Mesothelial cell of epicardium (in vitro differentiated cells): ENCODE data around the gene CCL15. TPM values are rescaled to one million over a fixed set of nuclear protein-coding genes. Genes with fewer than 3 reads are reported as not detected.
"Not testable (repeated sequence)": the region's sequence is repeated elsewhere in the genome, so short reads cannot be mapped to it uniquely, and the experiment has no call there.

Experiments
- DNase-seq, 2 experiments: peaks; one replicate each; pipeline ENCODE4 v3.0.0; 2021; ENCODE audit warnings: low spot score in 2 of 2; ENCODE audit not compliant: unreplicated experiment in 2 of 2
- H3K27ac Mint-ChIP-seq: 2 replicates; pipeline ENCODE4 v1.8.0; 2021; ENCODE audit warnings: mixed read lengths
- H3K27me3 Mint-ChIP-seq: 2 replicates; pipeline ENCODE4 v1.8.0; 2021; ENCODE audit warnings: low read depth, mixed read lengths
- H3K36me3 Mint-ChIP-seq: 2 replicates; pipeline ENCODE4 v1.8.0; 2021; ENCODE audit warnings: mixed read lengths
- H3K4me1 Mint-ChIP-seq: 2 replicates; pipeline ENCODE4 v1.8.0; 2021; ENCODE audit warnings: mixed read lengths
- H3K4me3 Mint-ChIP-seq: 2 replicates; pipeline ENCODE4 v1.8.0; 2021; ENCODE audit warnings: mild to moderate bottlenecking, moderate library complexity, mixed read lengths
- H3K9me3 Mint-ChIP-seq: 2 replicates; pipeline ENCODE4 v1.8.0; 2021; ENCODE audit warnings: mixed read lengths
- CTCF ChIP-seq: fragments of 200-600 bp; sonication (generic); IDR thresholded peaks from one replicate; pipeline ENCODE4 v1.5.0; 2021; ENCODE audit warnings: antibody characterized with exemption; ENCODE audit not compliant: unreplicated experiment
- total RNA-seq: library from RNA; stranded (reverse); gene quantifications from 3 replicates; pipeline ENCODE4 v1.2.1, GENCODE V29; 2021

Gene CCL15
- total RNA-seq, 1 donor from 2014 or later = not detected

GRCh38 chr17:36016555-36016954, 15.2 kb upstream of the CCL15 start:
- H3K4me3 Mint-ChIP-seq = no peak overlapping the region
- H3K9me3 Mint-ChIP-seq = peaks cover 9% of the 10 kb centered on the region
- H3K36me3 Mint-ChIP-seq = no peaks in the 10 kb centered on the region

GRCh38 chr17:36015895-36016294, 14.5 kb upstream of the CCL15 start:
- Mint-ChIP-seq H3K9me3 (peaks cover 15% of the 10 kb centered on the region), H3K27me3 (peaks cover 65% of the 10 kb centered on the region)
- H3K27ac Mint-ChIP-seq, H3K36me3 Mint-ChIP-seq, H3K4me1 Mint-ChIP-seq, H3K4me3 Mint-ChIP-seq, DNase-seq: not testable (repeated sequence)

More at GRCh38 chr17:36016555-36016954, 15.2 kb upstream of the CCL15 start:
- Mint-ChIP-seq H3K27me3 (peaks cover 70% of the 10 kb centered on the region), H3K4me1 (no peaks in the 10 kb centered on the region), H3K27ac (no peak overlapping the region)
- no peak for DNase-seq
- no peak for TF ChIP-seq CTCF

GRCh38 chr17:36014946-36015345, 13.6 kb upstream of the CCL15 start:
- Mint-ChIP-seq H3K27ac (no peak overlapping the region), H3K4me1 (no peaks in the 10 kb centered on the region), H3K4me3 (no peak overlapping the region), H3K36me3 (no peaks in the 10 kb centered on the region), H3K9me3 (peaks cover 23% of the 10 kb centered on the region), H3K27me3 (peaks cover 56% of the 10 kb centered on the region)
- TF ChIP-seq CTCF = no peak
- no peak for DNase-seq

GRCh38 chr17:36011201-36011600, 9.8 kb upstream of the CCL15 start:
- no peaks in the 10 kb centered on the region for H3K36me3 Mint-ChIP-seq
- DNase-seq = no peak
- H3K4me1 Mint-ChIP-seq = no peaks in the 10 kb centered on the region
- H3K27ac Mint-ChIP-seq = no peak overlapping the region
- no peak overlapping the region for H3K4me3 Mint-ChIP-seq
- no peak for TF ChIP-seq CTCF
- H3K9me3 Mint-ChIP-seq = peaks cover 30% of the 10 kb centered on the region
- H3K27me3 Mint-ChIP-seq = peaks cover 28% of the 10 kb centered on the region

GRCh38 chr17:36008998-36009665, 7.8 kb upstream of the CCL15 start:
- Mint-ChIP-seq H3K9me3 (peaks cover 30% of the 10 kb centered on the region), H3K4me3 (no peak overlapping the region), H3K36me3 (no peaks in the 10 kb centered on the region), H3K27ac (no peak overlapping the region), H3K27me3 (peaks cover 23% of the 10 kb centered on the region), H3K4me1 (no peaks in the 10 kb centered on the region)
- DNase-seq = peak in 1 of 2 experiments; percentile 24
- TF ChIP-seq CTCF = peak; percentile 35

- DNase-seq = no peak
- H3K36me3 Mint-ChIP-seq = no peaks in the 10 kb centered on the region
- no peak overlapping the region for H3K4me3 Mint-ChIP-seq
- H3K9me3 Mint-ChIP-seq = peaks cover 7% of the 10 kb centered on the region
- no peak overlapping the region for H3K27ac Mint-ChIP-seq
- no peaks in the 10 kb centered on the region for H3K4me1 Mint-ChIP-seq
- TF ChIP-seq CTCF = no peak
- peaks cover 6% of the 10 kb centered on the region for H3K27me3 Mint-ChIP-seq
Measured at GRCh38 chr17:36004594-36005108, 3.3 kb upstream of the CCL15 start.
